GM21423 (cell line): ENCODE measurements around the gene HCFC2.

Source experiments
- ATAC-seq: cut with Tn5 transposase; IDR thresholded peaks from one replicate; pipeline ENCODE4 v1.9.1; 2021; ENCODE audit warnings: mild to moderate bottlenecking, moderate library complexity; ENCODE audit not compliant: unreplicated experiment

Gene HCFC2

GRCh38 chr12:104056419-104056972 lies 7.8 kb upstream of the HCFC2 start:
- ATAC-seq, result no peak

- no peak for ATAC-seq
Measured at GRCh38 chr12:104057771-104058197, 6.5 kb upstream of the HCFC2 start.

GRCh38 chr12:104058802-104059201 lies 5.5 kb upstream of the HCFC2 start:
- ATAC-seq, result no peak

GRCh38 chr12:104059963-104060362 lies 4.4 kb upstream of the HCFC2 start:
- no peak for ATAC-seq

- ATAC-seq, result no peak
Measured at GRCh38 chr12:104060791-104061190, 3.5 kb upstream of the HCFC2 start.

GRCh38 chr12:104063712-104064030 lies 660 bp upstream of the HCFC2 start:
- ATAC-seq, result peak; percentile 27

- peak; percentile 1 for ATAC-seq
Measured at GRCh38 chr12:104064842-104065427, 604 bp downstream of the HCFC2 start.

GRCh38 chr12:104072099-104072498 lies 7.8 kb downstream of the HCFC2 start:
- ATAC-seq, result no peak

- ATAC-seq, result no peak
Measured at GRCh38 chr12:104073699-104074098, 9.4 kb downstream of the HCFC2 start.

GRCh38 chr12:104079024-104079423 lies 14.7 kb downstream of the HCFC2 start:
- no peak for ATAC-seq

GRCh38 chr12:104080764-104081163 lies 16.4 kb downstream of the HCFC2 start:
- no peak for ATAC-seq

GRCh38 chr12:104083769-104084475 lies 19.6 kb downstream of the HCFC2 start:
- ATAC-seq, result peak; percentile 42

GRCh38 chr12:104090685-104091084 lies 26.4 kb downstream of the HCFC2 start:
- no peak for ATAC-seq

- ATAC-seq, result no peak
Measured at GRCh38 chr12:104091136-104091535, 26.8 kb downstream of the HCFC2 start.

- no peak for ATAC-seq
Measured at GRCh38 chr12:104094284-104094683, 30.0 kb downstream of the HCFC2 start.

GRCh38 chr12:104095289-104095688 lies 31.0 kb downstream of the HCFC2 start:
- no peak for ATAC-seq

GRCh38 chr12:104097954-104098353 lies 33.6 kb downstream of the HCFC2 start:
- no peak for ATAC-seq

- ATAC-seq, result no peak
Measured at GRCh38 chr12:104105461-104105860, 41.1 kb downstream of the HCFC2 start.

GRCh38 chr12:104106965-104107364 lies 42.6 kb downstream of the HCFC2 start:
- no peak for ATAC-seq

- ATAC-seq, result peak; percentile 87
Measured at GRCh38 chr12:104108755-104109445, 44.6 kb downstream of the HCFC2 start.

- ATAC-seq, result no peak
Measured at GRCh38 chr12:104109446-104110271, 45.3 kb downstream of the HCFC2 start.
